NT2/D1 (cell line): ENCODE data around the gene ELL2.

Experiments used
- SUZ12 ChIP-seq: IDR thresholded peaks from 2 replicates; pipeline ENCODE4 v1.6.1; 2011; ENCODE audit not compliant: insufficient read length, insufficient read depth; ENCODE audit errors: extremely low read depth
- YY1 ChIP-seq: IDR thresholded peaks from 2 replicates; pipeline ENCODE4 v1.6.1; 2011; ENCODE audit not compliant: insufficient read length, insufficient read depth
- ZNF274 ChIP-seq: IDR thresholded peaks from 2 replicates; pipeline ENCODE4 v1.6.1; 2011; ENCODE audit warnings: mild to moderate bottlenecking, low read depth, low read length

- TF ChIP-seq ZNF274 (no peak), SUZ12 (no peak), YY1 (no peak)
These were observed 49.6 kb downstream of the ELL2 start for GRCh38 chr5:95912029-95912428.
